Astrocyte of the spinal cord (primary cell): Measurements from ENCODE around the gene VWA1.
"Not testable (repeated sequence)": the region's sequence is repeated elsewhere in the genome, so short reads cannot be mapped to it uniquely, and the experiment has no call there.

Experiments
- DNase-seq: peaks from one replicate; pipeline ENCODE4 v3.0.0; 2011; ENCODE audit warnings: low read depth, low spot score
- H3K4me3 ChIP-seq: 2 replicates; pipeline ENCODE4 v1.5.1; 2011; ENCODE audit warnings: low read depth, mild to moderate bottlenecking, low read length, moderate library complexity
- in situ Hi-C: cut with HindIII; loops from 2 replicates; pipeline ENCODE4 v1.10.0; 2017; ENCODE audit warnings: low sequenced_read_pairs
- TF ChIP-seq, protein P1 (sequence below): IDR thresholded peaks from 2 replicates; pipeline ENCODE4 v1.5.1; 2012; ENCODE audit warnings: low read depth, mild to moderate bottlenecking, low read length, inconsistent platforms

VWA1 gene

GRCh38 chr1:1440262-1441001 is 4.9 kb downstream of the VWA1 start:
- no peak overlapping the region for H3K4me3 ChIP-seq
- in situ Hi-C loops = no loop called here
- no peak for DNase-seq
- TF ChIP-seq, protein P1, sequence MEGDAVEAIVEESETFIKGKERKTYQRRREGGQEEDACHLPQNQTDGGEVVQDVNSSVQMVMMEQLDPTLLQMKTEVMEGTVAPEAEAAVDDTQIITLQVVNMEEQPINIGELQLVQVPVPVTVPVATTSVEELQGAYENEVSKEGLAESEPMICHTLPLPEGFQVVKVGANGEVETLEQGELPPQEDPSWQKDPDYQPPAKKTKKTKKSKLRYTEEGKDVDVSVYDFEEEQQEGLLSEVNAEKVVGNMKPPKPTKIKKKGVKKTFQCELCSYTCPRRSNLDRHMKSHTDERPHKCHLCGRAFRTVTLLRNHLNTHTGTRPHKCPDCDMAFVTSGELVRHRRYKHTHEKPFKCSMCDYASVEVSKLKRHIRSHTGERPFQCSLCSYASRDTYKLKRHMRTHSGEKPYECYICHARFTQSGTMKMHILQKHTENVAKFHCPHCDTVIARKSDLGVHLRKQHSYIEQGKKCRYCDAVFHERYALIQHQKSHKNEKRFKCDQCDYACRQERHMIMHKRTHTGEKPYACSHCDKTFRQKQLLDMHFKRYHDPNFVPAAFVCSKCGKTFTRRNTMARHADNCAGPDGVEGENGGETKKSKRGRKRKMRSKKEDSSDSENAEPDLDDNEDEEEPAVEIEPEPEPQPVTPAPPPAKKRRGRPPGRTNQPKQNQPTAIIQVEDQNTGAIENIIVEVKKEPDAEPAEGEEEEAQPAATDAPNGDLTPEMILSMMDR = no peak

DNA sequence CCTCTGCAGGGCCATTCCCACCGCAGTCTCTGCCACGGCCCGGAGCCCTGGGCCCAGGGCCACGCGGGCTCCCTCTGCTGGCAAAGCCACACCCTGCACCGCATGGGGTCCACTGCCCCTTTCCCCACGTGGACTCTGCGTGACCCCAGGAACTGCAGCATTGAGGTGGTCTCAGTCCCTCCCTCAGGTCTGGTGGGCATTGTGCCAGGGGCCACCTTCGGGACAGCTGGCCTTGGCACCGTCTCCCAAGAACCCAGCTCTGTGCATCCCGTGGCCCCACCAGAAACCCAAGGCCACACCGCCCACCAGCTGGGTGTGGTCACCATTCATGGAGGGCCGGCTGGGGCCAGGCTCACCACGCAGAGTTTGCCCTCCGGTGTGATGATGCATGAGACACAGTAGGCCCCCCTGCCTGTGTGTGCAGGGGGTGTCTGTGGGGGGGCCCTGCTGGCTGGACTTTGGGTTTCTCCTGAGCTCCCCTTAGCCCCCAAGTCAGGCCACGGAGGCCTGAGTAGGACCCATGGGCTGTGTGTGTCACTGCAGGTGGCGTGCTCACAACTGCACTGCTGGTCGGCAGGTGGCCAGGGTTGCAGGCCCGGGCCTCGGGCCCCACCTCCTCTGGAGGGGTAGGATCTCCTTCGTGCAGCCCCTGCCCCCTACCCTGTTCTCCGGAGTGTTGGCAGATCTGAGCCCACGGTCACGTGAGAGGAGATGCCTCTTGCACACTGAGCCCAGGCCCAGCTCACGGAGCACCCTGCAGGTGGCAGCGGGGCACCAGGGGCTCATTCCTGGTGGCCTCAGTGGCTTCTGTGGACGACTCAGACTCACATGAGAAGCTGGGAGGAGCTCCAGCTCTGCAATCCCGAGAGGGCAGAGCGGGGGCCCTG is 5.8 kb downstream of the VWA1 start:
- in situ Hi-C loops = no loop called here
- H3K4me3 ChIP-seq = no peak overlapping the region
- no peak for DNase-seq
- TF ChIP-seq, protein P1 = peak; percentile 82

- no peak overlapping the region for H3K4me3 ChIP-seq
- DNase-seq = no peak
- in situ Hi-C loops = no loop called here
- TF ChIP-seq, protein P1 = no peak
Observed at GRCh38 chr1:1442069-1442770, 6.7 kb downstream of the VWA1 start.

GRCh38 chr1:1446631-1447030 is 11.1 kb downstream of the VWA1 start:
- in situ Hi-C loops, H3K4me3 ChIP-seq, DNase-seq: not testable (repeated sequence)

DNA sequence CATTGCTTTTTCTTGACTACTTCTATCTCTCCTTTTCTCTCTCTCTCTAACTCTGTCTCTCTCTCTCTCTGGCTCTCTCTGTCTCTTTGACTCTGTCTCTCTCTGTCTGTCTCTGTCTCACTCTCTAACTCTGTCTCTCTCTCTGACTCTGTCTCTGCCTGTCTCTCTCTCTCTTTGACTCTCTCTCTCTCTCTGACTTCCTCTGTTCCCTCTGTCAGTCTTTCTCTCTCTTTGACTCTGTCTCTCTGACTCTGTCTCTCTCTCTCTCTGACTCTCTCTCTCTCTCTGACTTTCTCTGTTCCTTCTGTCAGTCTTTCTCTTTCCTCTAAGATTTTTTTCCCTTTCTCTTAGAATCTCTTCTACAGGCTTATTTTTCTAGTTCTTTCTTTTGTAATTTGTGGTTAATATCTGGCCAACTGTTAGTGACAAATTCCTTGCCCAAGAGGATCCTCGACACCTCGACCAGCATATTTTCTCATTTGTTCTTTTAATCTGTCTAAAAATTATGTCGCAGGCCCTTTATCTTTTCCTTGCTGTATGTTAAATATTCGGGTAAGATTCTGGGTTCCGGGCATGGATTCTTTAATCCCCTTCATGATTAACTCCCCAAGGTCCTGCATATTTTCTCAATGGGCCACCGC is 13.7 kb downstream of the VWA1 start, which contains the start of gene ATAD3C:
ATAD3C (plus strand) TSS at position 591 of the 641 bp plus-strand sequence. CDS start 995 bp downstream, outside the sequence.
- TF ChIP-seq, protein P1 = no peak
- H3K4me3 ChIP-seq = no peak within 1 kb of the TSS
- no peak for DNase-seq
- in situ Hi-C loops = no loop called here

DNA sequence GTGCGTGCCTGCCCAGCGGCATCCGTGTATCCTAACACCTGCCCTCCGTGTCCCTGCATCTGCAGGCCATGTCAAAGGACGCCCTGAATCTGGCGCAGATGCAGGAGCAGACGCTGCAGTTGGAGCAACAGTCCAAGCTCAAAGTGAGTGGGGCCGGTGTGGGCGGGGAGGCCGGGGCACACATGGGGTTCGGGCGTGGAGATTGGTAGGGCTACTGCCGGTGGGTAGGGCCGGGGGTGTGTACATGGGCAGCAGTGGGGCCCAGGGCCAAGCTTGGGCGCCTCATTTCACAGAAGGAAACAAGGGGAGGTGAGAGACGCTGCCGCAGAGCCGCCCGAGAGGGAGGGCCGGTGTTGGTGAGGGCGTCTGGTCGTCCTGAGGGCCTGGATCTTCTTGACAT is 15.1 kb downstream of the VWA1 start:
- H3K4me3 ChIP-seq, DNase-seq, in situ Hi-C loops: not testable (repeated sequence)

DNA sequence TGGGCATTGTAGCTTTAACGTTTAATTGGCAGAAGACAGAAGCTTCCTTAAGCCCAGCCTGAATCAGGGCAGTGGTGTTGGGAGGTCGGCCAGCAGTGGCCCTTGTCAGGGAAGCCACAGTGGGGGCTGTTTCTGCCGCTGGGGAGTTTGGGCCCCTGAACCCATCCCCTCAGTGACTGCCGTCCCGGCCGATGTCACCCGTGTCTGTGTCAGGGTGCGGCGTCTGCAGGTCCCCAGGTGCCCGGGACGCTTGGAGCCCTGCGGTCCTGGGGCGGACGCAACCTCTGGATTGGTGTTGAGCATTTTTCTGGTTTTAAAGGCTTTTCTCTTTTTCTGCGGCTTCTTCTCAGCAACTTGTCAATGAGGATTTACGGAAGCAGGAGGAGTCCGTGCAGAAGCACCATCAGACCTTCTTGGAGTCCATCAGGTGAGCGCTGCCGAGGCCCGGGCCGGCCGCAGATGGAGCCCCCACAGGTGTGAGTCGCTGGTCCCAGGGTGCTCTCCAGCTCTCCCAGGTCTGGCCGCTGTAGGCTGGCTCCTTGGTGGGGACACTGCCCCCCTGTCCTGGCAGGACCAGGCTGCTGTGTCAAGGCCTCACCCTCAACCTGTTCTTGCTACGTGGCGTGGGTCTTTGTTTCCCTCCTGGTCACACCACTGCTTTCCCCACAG is 16.3 kb downstream of the VWA1 start:
- in situ Hi-C loops = no loop called here
- H3K4me3 ChIP-seq = no peak overlapping the region
- TF ChIP-seq, protein P1 = no peak
- no peak for DNase-seq

DNA sequence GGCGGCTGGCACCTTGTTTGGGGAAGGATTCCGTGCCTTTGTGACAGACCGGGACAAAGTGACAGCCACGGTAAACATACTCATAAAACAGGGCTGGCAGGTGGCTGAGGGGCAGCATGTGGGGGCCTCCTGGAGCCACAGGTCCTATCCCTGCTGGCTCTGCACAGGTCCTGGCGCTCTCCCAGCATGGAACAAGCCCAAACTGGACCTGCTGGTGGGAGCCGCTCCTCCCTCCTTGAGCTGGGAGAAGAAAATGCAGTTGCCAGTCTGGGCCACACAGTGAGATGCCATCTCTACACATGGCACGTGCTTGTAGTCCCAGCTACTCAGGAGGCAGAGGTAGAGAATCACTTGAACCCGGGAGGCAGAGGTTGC is 16.9 kb downstream of the VWA1 start:
- DNase-seq, in situ Hi-C loops, H3K4me3 ChIP-seq: not testable (repeated sequence)
